GM12874 (cell line): ENCODE results near the gene KSR2.

Experiments
- CTCF ChIP-seq: IDR thresholded peaks from 2 replicates; pipeline ENCODE4 v1.5.1; 2011; ENCODE audit warnings: low read depth, mild to moderate bottlenecking, control low read depth, low read length, moderate library complexity; ENCODE audit not compliant: insufficient read depth

Gene KSR2

GRCh38 chr12:117662220-117662619 lies 306.6 kb downstream of the KSR2 start:
- TF ChIP-seq CTCF, result no peak

GRCh38 chr12:117661471-117661870 lies 307.3 kb downstream of the KSR2 start:
- no peak for TF ChIP-seq CTCF

- TF ChIP-seq CTCF, result no peak
Measured at GRCh38 chr12:117660896-117661295, 307.9 kb downstream of the KSR2 start.

- no peak for TF ChIP-seq CTCF
Measured at GRCh38 chr12:117658226-117658625, 310.6 kb downstream of the KSR2 start.

- no peak for TF ChIP-seq CTCF
Measured at GRCh38 chr12:117649796-117650195, 319.0 kb downstream of the KSR2 start.

GRCh38 chr12:117646520-117646919 lies 322.3 kb downstream of the KSR2 start:
- TF ChIP-seq CTCF, result no peak

- no peak for TF ChIP-seq CTCF
Measured at GRCh38 chr12:117645473-117645872, 323.3 kb downstream of the KSR2 start.

GRCh38 chr12:117643971-117644370 lies 324.8 kb downstream of the KSR2 start:
- TF ChIP-seq CTCF, result no peak
